Forelimb muscle (tissue), 1 donor: ENCODE data around the gene UBE4B. TPM values are rescaled to one million over a fixed set of nuclear protein-coding genes. Genes with fewer than 3 reads are reported as not detected.
A peak's percentile ranks its signal among the peaks of the same experiment; 100 is the strongest.
"Not testable (repeated sequence)": the region's sequence is repeated elsewhere in the genome, so short reads cannot be mapped to it uniquely, and the experiment has no call there.

Experiments
- DNase-seq: peaks from one replicate; pipeline ENCODE4 v3.0.0-alpha.2; 2013; ENCODE audit warnings: low read depth
- polyA plus RNA-seq: library from polyadenylated mRNA; unstranded; fragments of 120-200 nt; gene quantifications from one replicate; pipeline ENCODE4 v1.2.1, GENCODE V29; 2013; ENCODE audit not compliant: insufficient read length

UBE4B gene
- polyA plus RNA-seq, result 40.3 TPM

- peak; percentile 94 for DNase-seq
Measured at GRCh38 chr1:10032590-10033358, at the start of gene UBE4B. UBE4B (plus strand) TSS chr1:10032958; CDS start chr1:10033671, 713 bp downstream.

- DNase-seq, result no peak
Measured at GRCh38 chr1:9984253-9984652, 48.5 kb upstream of the UBE4B start.

- no peak for DNase-seq
Measured at GRCh38 chr1:9985001-9985400, 47.8 kb upstream of the UBE4B start.

GRCh38 chr1:9989773-9990172, 43.0 kb upstream of the UBE4B start:
- DNase-seq, result no peak

GRCh38 chr1:9990944-9991343, 41.8 kb upstream of the UBE4B start:
- no peak for DNase-seq

GRCh38 chr1:9992910-9993309, 39.8 kb upstream of the UBE4B start:
- DNase-seq, result no peak

- DNase-seq, result no peak
Measured at GRCh38 chr1:9993561-9994075, 39.1 kb upstream of the UBE4B start.

GRCh38 chr1:9996624-9997582, 35.9 kb upstream of the UBE4B start, which contains the start of gene RBP7:
RBP7 (plus strand) TSS chr1:9997228; CDS start chr1:9997259, 31 bp downstream.
- DNase-seq, result no peak

- no peak for DNase-seq
Measured at GRCh38 chr1:10001016-10001665, 31.6 kb upstream of the UBE4B start.

- not testable (repeated sequence) for DNase-seq
Measured at GRCh38 chr1:10005248-10005647, 27.5 kb upstream of the UBE4B start.

GRCh38 chr1:10007169-10007568, 25.6 kb upstream of the UBE4B start:
- DNase-seq, result no peak

- no peak for DNase-seq
Measured at GRCh38 chr1:10014016-10014415, 18.7 kb upstream of the UBE4B start.

GRCh38 chr1:10019561-10019960, 13.2 kb upstream of the UBE4B start:
- no peak for DNase-seq

- DNase-seq, result no peak
Measured at GRCh38 chr1:10020086-10020485, 12.7 kb upstream of the UBE4B start.

- not testable (repeated sequence) for DNase-seq
Measured at GRCh38 chr1:10020678-10021077, 12.1 kb upstream of the UBE4B start.

GRCh38 chr1:10021992-10022391, 10.8 kb upstream of the UBE4B start:
- DNase-seq, result not testable (repeated sequence)

- DNase-seq, result no peak
Measured at GRCh38 chr1:10022656-10023055, 10.1 kb upstream of the UBE4B start.

- DNase-seq, result no peak
Measured at GRCh38 chr1:10025354-10025753, 7.4 kb upstream of the UBE4B start.

GRCh38 chr1:10027027-10027426, 5.7 kb upstream of the UBE4B start:
- DNase-seq, result no peak

GRCh38 chr1:10028956-10029500, 3.7 kb upstream of the UBE4B start:
- DNase-seq, result not testable (repeated sequence)

GRCh38 chr1:10031461-10031860, 1.3 kb upstream of the UBE4B start:
- DNase-seq, result no peak
